Right hindlimb (tissue), 1 donor: ENCODE results near the gene CENPP.

Source experiments
- DNase-seq: peaks from one replicate; pipeline ENCODE4 v3.0.0-alpha.2; 2018

The CENPP gene

DNA sequence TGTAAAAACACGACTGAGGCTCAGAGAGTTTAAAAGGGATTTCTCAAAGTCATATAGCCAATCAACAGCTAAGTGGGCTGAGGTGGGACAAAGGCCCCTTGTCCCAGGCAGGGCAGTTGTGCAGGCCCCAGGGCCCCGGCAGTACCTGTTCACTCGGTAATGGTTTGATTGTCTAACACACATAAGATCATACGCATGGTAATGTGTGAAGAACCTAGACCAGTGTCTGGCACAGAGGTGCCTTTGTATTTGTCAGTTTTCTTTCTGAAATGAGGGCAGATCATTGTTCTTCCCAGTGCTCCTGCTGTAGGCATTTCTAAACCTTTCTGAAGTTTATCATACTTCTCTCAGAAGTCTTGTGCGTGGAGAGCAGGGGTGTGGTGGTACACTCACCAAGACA, 277.3 kb downstream of the CENPP start:
- no peak for DNase-seq

DNA sequence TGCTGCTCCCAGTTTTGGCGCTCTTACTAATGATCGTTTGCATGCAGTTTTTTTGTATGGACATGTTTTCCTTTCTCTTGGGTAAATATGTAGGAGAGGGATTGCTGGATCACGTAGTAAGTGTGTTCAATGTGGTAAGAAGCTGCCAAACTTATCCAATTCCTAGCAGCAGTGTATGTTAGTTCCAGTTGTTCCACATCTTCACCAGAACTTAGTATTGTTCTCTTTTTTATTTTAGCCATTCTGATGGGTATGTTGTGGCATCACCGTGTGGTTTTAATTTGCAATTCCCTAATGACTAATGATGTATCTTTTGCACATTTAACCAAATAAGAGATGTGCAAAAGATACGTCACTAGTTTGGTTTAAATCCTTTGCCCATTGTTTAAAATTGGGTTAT, 278.2 kb downstream of the CENPP start:
- DNase-seq, result no peak

DNA sequence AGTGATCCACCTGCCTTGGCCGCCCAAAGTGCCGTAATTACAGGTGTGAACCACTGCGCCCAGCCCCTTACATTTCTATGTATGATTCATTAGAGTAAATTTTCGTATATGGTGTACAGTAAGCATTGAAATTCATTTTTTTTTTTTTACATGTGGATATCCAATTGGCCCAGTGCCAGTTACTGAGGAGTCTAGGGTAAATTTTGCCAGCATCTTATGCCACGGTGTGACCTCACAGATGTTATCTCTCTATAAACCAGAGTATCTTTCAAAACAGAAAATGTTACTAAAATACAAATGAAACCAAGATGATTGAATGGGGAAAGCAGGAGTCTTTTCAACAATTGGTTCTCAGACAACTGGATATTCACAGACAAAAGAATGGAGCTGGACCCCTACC, 279.5 kb downstream of the CENPP start:
- no peak for DNase-seq

DNA sequence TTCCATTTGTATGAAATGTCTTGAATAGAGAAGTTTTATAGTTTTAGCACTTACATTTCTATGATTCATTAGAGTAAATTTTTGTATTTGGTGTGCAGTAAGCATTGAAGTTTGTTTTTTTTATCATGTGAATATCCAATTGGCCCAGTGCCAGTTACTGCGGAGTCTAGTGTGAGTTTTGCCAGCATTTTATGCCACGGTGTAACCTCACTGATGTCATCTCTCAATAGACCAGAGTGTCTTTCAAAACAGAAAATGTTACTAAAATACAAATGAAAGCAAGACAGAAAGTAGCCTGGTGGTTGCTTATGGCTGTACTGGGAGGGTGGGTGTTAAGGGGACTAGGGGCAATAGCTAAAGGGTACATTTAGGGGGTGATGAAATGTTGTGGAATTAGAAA, 281.3 kb downstream of the CENPP start:
- DNase-seq, result peak; percentile 61

DNA sequence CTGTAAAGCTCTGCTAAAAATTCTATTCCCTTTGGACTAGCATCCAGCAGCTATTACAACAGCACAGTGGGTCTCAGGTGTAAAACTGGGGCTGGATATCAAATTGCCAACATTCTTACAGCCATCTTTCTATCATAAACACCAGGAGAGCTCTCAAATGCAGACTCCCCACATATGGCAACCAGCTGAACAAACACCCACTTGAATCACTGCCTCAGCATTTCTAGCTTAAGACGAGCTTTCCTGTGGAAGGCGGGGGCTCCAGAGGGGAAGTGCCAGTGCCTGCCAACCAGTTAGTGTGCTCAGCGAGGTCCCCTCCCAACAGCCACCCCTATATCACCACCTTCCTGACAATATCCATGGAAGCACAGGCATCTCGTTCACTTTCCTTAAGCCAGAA, 282.0 kb downstream of the CENPP start:
- DNase-seq, result peak; percentile 82

DNA sequence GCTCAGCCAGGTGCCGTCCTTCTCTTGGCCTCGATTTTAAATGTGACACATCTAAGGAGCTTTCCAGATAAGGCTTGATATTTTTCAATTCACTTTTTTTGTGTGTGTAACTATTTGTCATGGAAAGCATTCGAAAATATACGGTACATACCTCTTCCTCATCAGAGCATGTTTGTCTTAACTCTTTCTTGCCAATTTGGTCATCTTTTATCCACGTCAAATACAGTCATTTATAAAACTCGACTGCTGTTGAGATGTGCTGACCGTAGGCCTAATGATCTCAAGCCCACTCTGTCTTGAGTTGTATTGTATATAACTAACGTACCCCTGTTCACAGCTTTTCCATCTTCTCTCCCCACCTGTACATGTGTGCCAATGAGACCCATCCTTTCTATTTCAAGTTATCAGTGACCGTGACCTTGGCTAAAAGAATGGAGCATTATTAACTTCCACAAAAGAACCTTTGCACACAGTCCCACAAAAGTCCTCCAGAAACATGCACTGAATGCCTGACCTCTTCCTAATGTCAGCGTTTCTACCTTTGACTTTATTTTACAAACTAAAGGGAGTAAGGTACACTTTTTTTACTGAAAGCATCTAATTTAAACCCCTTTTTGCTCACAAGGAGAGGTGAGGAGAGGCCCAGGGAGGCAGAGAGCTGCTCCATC, 282.6 kb downstream of the CENPP start:
- DNase-seq, result no peak

DNA sequence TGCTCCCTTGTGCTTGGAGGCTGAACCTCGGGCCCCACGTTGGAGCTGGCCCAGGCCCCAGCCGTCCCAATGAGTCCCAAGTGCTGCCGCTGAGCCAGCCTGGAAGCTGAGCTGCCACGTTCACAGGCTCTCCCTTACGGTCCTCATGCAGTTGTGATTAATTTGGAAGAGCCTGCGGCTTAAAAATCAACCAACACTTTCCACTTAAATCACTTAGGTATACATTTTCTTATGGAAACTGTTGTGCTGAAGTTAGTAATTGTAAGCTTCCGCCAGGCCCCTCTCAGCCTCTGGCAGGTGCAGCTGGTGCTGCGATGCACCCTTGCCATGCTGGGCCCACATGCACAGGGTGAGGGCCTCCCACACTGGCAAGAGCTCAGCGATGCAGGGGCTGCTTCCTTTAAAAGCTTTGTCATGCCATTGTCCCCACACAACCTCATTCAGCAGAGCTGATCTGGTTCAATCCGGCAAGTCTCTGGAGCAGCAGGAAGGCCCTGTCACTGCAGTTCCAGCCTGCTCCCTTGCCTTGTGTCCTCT, 283.2 kb downstream of the CENPP start:
- DNase-seq, result peak; percentile 86

DNA sequence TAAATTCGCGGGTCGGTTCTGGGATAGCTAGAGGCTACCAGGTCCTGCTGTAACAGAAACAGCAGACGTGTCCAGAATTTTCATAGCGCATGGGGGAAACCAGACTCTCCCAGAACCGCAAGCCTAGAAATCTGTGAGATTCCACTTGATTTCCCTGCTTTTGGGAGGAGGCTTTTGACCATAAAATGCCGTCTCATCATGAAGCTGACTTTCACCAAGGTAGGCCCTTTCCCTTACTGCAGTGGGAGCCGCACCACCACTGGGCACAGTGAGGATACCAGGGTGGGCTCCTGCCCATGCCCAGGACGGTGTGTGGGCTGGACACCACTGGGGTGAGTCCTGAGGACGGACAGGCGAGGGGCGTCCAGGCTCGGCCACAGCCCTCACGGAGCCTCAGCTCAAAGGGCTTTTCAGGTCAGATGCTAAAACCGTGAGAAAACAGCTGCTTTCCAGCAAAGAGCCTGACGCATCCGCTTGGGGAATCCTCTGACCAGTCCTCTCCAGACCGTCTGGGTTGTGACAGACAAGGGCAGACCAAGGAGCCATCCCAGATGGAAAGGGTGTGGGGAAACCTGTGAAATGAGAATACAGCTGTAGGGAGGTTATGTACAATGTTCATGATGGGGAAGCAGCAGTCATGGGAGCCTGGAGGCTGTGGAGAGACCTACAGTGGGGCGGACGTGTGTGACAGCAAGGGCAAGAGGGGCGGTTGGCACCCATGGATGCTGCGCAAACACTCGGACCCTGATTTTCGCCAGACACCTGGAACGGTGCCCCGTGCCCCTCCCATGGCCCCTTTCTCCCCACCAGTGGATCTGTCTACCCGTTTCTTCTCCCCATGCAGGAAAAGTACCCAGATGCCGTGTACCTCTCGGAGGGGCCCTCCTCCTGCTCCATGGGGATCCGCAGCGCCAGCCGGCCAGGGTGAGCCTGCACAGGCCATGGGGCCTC, 285.0 kb downstream of the CENPP start:
- peak; percentile 61 for DNase-seq

DNA sequence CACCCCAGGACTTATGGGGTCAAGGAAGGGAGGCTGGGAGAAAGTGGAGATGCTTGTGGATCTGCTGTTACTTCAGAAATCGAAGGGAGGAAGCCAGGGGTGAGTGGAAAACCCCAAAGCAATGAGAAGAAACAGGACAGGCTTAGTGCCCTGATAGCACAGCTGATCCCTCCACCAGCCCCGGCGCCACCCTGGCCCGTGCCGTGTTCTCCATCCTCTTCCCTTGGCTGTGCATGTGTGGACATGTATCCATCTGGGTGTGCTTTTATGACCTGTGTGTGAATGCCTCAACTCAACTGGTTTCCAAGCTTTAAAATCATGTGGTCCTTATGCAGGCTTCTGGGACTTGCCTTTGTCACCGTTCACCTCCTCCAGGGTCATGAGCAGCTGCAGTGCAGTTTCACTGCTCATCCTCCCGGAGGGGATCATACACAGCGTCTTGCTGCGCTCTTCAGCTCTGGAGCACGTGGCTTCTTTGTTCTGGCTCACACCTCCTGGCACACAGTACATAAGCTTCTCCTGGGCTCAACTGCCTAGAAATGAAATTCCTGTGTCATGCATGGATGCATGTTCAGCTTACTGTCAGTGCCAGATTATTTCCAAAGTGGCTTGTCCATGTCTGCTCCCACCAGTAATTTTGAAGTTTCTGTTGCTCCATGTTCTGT, 286.0 kb downstream of the CENPP start:
- DNase-seq, result peak; percentile 82

DNA sequence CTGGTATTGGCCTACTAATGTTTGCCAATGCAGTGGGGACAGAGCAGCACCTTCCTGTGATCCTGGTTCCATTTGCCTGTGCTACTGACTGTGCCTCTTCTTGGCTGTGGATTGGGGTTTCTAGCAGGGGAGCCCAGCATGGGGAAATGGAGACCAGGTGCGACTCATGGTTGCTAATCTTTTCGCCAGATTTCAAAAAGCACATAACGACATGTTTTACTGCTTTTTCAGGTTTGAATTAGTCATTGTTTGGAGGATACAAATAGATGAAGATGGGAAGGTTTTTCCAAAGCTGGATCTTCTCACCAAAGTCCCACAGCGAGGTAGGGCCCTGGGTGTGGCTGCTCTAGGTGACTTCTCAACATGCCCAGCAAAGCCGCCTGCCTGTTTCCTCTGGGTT, 286.5 kb downstream of the CENPP start:
- DNase-seq, result no peak

DNA sequence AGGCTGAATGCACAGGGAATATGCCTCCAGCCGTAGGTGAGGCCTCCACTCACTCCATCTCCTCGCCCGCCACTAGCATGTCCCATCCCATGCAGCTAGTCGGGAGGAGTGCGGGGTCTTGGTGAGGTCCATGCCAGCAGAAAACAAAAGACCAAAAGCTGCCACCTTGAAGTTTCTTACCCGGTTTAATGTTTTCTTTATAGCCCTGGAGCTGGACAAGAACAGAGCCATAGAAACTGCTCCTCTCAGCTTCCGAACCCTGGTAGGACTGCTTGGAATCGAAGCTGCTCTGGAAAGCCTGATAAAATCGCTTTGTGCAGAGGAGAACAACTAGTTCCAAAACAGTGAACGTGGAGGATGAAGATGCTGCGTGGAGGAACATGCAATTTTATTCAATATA, 287.1 kb downstream of the CENPP start:
- no peak for DNase-seq

DNA sequence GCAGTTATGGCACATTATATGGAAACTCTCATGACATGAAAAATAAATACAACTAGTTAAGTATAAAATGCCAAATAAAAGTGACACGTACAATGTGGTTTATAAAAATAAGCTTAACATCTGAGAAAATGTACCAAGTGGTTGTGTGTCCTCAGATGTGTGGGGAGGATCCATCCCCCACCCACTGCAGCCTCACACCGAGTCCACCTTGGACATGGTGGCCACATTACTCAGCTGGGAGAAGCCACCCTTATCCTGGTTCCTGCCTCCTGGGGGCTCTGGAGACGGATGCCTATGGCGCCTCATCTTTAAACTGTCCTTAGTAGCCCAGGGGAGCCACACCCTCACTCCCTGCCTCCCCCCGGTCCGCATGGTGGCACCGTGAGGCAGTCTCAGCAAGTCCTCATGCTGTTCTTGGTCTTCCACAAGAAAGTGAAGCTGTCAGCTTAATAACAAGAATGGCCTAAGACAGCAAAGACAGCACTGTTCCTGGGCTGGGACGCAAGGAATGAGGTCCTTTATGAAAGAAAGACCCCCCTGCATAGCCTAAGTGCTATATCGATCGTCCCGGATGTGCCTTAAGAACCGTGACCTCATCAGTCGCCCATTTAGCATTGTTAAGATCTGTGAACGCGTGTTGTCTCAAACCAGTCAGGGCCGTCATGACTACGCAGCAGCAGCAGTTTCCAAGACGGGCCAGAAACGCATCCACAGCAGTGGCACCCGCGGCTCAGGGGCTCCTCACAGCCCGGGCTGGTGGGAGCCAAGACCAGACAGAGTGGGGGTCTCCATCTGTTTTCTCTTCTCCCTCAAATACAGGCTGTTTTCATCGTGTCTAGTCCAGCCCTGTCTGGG, 287.7 kb downstream of the CENPP start:
- DNase-seq, result no peak

DNA sequence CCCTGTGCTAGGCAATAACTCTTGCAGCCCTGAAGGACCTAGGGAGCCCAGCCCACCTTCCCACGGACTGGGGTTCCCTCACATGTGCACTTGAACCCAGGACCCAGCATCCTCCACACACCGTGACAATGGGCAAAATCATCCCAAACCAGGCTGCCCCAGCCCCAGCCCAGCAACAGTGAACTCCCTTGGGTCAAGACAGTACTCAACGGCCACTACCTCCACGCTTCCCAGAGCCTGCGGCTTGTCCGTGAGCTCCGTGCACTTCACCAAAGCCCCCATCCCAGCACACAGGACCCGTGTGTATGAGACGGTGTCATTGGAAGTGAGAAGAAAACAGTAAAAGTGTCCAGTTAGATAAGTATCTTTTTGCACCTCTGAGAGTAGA, 288.4 kb downstream of the CENPP start:
- no peak for DNase-seq

DNA sequence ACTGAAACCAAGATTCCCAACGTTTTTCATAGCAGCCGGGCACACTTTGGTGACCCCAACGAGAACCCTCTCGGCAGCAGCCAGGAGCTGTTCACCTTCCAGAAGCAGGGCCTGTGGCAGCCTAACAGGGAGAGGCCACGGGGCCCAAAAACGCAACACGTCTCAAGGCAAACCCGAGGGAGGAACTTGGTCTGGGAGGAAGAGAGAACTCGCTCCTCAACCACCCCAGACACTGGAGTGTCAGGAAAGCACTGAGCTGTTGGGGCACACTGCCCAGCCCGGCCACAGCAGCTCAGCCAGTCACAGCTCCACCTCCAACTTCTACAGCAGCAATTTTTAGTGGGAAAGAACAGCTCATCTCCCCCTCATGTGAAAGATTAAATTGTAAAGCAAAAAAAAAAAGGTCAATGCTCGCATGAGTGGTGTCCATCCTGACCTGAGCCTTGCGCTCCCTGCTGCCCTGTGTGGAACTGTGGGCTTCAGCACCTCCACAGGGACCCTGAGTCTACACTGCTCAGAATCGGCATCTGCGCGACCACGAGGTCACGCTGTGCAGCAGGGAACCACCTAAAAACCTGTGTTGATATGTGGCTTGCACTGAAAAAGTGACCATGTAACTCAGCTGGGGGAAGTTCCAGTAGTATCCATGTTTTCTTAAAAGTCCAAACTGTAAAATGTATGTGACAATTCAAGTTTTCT, 289.2 kb downstream of the CENPP start:
- peak; percentile 70 for DNase-seq

DNA sequence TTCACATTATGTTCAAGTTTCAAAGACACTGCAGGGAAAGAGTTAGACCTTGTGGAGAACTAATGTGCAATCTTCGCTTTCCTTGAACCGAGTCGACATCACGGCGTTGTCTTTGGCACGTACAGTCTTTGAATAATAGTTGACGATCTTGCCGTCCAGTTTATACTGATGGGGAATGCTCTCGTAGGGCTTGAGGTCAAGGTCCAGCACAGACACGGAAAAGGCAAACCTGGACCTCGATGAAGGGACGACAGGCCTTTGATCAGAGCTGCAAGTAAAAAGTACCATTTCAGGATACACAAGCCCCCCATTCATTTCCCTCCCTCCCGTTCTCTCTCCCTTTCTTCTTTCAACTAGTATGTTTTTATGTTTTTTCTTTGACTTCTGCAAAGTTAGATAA, 290.0 kb downstream of the CENPP start:
- DNase-seq, result no peak

DNA sequence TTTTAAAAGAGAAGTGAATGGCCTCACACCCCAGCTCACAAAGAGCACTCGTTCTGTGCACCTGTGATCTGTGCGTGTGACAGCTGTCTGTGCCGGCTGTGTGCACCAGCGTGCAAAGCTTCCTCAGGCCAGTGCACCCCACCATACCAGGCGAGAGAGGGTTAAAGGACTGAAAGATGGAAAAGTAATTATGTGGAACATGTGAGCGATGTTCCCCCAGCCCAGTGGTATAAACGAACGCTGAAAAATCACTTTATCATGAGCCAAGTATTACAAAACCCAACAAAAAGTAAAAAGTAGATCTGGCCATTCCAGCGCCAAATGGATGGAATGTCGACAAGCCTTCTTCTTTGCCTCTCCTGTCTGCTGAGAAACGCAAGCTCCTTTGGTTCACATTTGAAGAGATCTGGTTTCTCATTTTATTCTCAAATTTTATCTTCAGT, 290.5 kb downstream of the CENPP start:
- peak; percentile 70 for DNase-seq

DNA sequence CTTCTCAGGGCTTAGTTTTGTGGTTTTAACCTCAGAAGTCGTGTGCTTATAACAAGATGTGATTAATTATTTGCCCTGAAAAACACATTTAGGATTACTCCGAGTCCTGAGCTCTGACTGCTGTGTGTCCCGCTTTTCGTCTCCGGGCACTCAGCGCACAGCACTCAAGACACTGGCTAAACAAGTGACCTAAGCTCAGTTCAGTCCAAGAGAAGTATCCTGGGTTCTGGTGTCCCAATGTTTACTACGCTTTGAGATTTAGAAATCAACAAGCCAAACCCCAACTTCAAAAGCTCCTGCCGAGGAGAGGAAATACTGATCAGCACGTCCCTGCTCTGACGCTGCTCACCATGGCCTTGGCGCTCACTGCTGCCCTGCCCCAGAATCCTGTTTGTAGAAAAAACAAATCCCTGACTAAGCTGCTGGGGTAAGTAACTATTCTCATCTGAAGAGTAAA, 290.9 kb downstream of the CENPP start:
- DNase-seq, result peak; percentile 34

DNA sequence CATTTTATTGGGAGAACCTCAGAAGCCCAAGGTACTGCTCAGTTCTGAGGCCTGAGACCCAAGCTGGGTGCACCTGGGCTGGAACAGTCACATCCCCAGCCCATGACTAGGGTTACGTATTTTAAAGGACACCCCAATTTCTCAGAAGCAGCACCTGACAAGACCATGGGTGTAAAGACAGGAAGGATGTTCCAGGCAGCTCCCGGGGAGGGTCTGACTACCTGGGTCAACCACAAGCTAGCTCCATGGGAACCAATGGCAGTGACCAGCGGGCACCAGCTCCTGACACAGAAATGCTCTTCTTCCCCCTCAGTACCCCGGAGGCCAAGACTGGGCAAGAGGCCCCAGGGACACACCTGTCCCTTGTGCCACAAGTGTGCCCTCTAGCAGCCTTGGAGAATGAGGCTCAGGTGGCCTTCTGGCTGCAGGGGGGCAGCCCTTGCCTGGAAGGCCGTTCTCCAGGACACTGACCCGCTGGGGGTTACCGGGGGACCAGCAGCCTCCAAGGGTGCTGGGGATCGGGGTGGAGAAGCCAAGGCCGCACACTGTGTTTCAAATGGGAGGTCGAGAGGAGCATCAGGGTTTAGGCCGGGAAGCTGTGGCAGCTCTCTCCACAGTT, 291.6 kb downstream of the CENPP start:
- DNase-seq, result peak; percentile 23

DNA sequence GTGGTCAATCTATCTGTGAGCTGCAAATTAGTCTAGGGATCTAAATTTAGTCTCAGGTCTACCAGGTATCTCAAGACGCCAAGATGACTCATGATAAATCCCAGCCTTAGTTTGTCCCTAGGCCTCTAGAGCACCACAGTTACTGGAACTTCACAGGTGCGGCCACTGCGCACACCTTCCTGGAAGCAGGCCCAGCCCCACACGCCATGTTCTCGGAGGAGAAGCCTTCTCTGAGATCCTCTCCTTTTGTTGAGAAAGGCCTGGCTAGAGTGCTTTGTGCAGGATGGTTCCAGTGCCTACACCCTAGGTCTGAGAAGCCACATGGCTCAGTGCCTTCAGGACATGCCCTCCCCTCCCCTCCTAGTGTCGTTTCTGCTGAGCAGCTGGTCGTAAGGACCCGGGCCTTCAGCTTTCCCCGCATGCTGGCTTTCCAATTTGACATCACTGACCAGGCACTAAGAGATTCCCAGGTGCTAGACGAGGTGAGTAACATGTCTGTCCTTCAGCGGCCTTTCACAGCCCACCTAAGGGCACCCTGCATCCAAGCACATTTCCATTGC, 292.3 kb downstream of the CENPP start:
- DNase-seq, result peak; percentile 16

DNA sequence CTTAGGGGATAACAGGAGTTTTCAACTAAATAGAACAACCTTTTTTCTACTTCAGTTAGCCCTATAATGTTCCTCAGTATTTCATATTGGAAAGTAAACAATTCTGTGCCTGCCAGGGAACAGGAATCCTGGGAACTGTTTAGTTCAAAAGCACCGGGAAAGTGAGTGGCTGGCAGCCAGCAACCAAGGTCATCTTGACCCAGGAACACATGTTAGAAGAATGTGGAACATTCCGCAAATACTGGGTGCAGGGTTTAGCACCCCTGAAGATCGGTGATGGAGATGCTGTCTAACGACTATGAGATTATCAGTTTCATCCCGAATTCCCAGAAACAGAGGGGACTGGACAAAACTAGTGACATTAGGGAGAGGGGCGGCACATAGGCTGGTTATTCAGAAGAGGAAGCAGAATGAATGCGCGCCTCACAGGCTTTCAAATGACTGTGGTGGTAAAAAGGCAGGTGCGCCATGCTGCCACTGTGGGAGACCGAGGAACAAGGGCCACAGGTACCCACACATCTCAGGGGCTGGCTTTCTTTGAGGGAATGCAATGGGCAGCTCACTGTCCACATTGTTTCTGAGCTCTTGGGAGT, 293.0 kb downstream of the CENPP start:
- peak; percentile 15 for DNase-seq
